Fibroblast of lung (primary cell): ENCODE results near the gene RIMKLA. TPM values are rescaled to one million over a fixed set of nuclear protein-coding genes. Genes with fewer than 3 reads are reported as not detected.

Source experiments
- DNase-seq, 2 donors: peaks; one replicate each; pipeline versions ENCODE4 v3.0.0 to v3.0.0-alpha.2; 2010; ENCODE audit warnings: low read depth in 2 of 2
- H2AFZ ChIP-seq: 2 replicates; pipeline ENCODE4 v1.5.1; 2012; ENCODE audit warnings: low read length, control low read depth, inconsistent platforms
- H3K27ac ChIP-seq: 2 replicates; pipeline ENCODE4 v1.5.1; 2011; ENCODE audit warnings: low read length, control low read depth; ENCODE audit not compliant: insufficient read depth
- H3K27me3 ChIP-seq: 2 replicates; pipeline ENCODE4 v1.5.1; 2011; ENCODE audit warnings: mild to moderate bottlenecking, low read length; ENCODE audit not compliant: control insufficient read depth, insufficient read depth
- H3K36me3 ChIP-seq: 2 replicates; pipeline ENCODE4 v1.5.1; 2011; ENCODE audit warnings: low read length; ENCODE audit not compliant: control insufficient read depth, insufficient read depth
- H3K4me1 ChIP-seq: 2 replicates; pipeline ENCODE4 v1.5.1; 2011; ENCODE audit warnings: low read length; ENCODE audit not compliant: control insufficient read depth, insufficient read depth; ENCODE audit errors: extremely low read depth
- H3K4me2 ChIP-seq: 2 replicates; pipeline ENCODE4 v1.5.1; 2011; ENCODE audit warnings: low read length, control low read depth; ENCODE audit not compliant: insufficient read depth; ENCODE audit errors: extremely low read depth
- H3K4me3 ChIP-seq, 4 experiments: fragments of 200-600 bp in 1 of 4; sonication (generic) in 1 of 4; replicated peaks in 1 of 4; 2 replicates each; pipeline ENCODE4 v1.5.1; 2011 to 2016; ENCODE audit warnings: low read length in 4 of 4, low read depth in 3 of 4, mild to moderate bottlenecking in 3 of 4, control low read depth in 2 of 4, inconsistent platforms in 1 of 4, mixed read lengths in 1 of 4; ENCODE audit not compliant: insufficient read depth in 1 of 4; ENCODE audit errors: control extremely low read depth in 1 of 4
- H3K79me2 ChIP-seq: 2 replicates; pipeline ENCODE4 v1.5.1; 2012; ENCODE audit warnings: mild to moderate bottlenecking, low read length, inconsistent platforms; ENCODE audit not compliant: control insufficient read depth, insufficient read depth
- H3K9ac ChIP-seq: 2 replicates; pipeline ENCODE4 v1.5.1; 2011; ENCODE audit warnings: mild to moderate bottlenecking, low read length, control low read depth; ENCODE audit not compliant: insufficient read depth
- H3K9me3 ChIP-seq: 2 replicates; pipeline ENCODE4 v1.5.1; 2012; ENCODE audit warnings: low read depth, low read length; ENCODE audit not compliant: control insufficient read depth, insufficient read depth
- H4K20me1 ChIP-seq: 2 replicates; pipeline ENCODE4 v1.5.1; 2011; ENCODE audit warnings: low read length; ENCODE audit not compliant: control insufficient read depth, insufficient read depth; ENCODE audit errors: extremely low read depth
- CTCF ChIP-seq, 2 donors: IDR thresholded peaks in 1 of 2; conservative IDR thresholded peaks in 1 of 2; 1 replicate in 1 of 2; 2 replicates in 1 of 2; pipeline ENCODE4 v1.5.1; 2011 to 2012; ENCODE audit warnings: low read length in 2 of 2, control low read depth in 1 of 2, inconsistent platforms in 1 of 2, low read depth in 1 of 2, mild to moderate bottlenecking in 1 of 2
- EZH2 ChIP-seq: IDR thresholded peaks from 2 replicates; pipeline ENCODE4 v1.5.1; 2012; ENCODE audit warnings: low read length, control low read depth, mild to moderate bottlenecking; ENCODE audit errors: missing control alignments
- polyA plus RNA-seq, 2 donors: library from polyadenylated mRNA; depleted of rRNA in 1 of 2; stranded (reverse) in 1 of 2; unstranded in 1 of 2; fragments of >200 nt; gene quantifications; 2 replicates each; pipeline ENCODE4 v1.2.1, GENCODE V29; 2011 to 2012; ENCODE audit warnings: missing spikeins in 1 of 2
- total RNA-seq: library from RNA; depleted of rRNA; stranded (reverse); fragments of >200 nt; gene quantifications from 2 replicates; pipeline ENCODE4 v1.2.1, GENCODE V29; 2014

The RIMKLA gene
- total and polyA plus RNA-seq, 2 donors (not counting 1 experiment from before 2014, with no cell fraction given) = under 0.01 TPM; not detected in 1

DNA sequence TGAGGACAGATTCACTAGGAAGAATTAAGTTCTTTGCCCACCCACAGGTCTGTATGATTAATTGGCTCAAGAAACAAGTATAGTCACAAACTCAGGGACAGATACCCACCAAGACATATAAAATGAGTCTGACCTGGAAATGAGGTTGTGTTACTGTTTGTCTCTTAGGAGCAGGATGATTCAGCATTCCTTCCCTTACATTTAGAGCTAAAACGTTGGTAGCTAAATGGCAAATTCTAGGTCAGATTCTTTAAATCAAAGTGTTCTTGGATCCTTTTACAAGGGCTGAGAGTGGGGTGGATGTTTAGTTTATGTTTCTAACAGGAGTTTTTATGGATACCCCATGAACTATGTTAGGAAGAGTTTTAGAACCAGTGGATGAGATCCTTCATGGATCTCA, 4.7 kb downstream of the RIMKLA start:
- no peaks in the 10 kb centered on the region for H3K4me1 ChIP-seq
- TF ChIP-seq EZH2 (no peak), CTCF (conservative IDR thresholded peaks at IDR 0.05 in 1 of 2, IDR thresholded peaks at IDR 0.05 in 1 of 2; ENCODE audit: low read depth in 1 of 2, low read length in 2 of 2) (no peak)
- no peak overlapping the region for H2AFZ ChIP-seq
- no peak overlapping the region for H3K4me2 ChIP-seq
- no peaks in the 10 kb centered on the region for H3K9me3 ChIP-seq
- H3K9ac ChIP-seq = no peak overlapping the region
- no peaks in the 10 kb centered on the region for H3K79me2 ChIP-seq
- H3K27me3 ChIP-seq = peaks cover 11% of the 10 kb centered on the region
- no peaks in the 10 kb centered on the region for H4K20me1 ChIP-seq
- DNase-seq = peak; percentile 2 to 12
- no peak overlapping the region for H3K27ac ChIP-seq
- no peaks in the 10 kb centered on the region for H3K36me3 ChIP-seq
- H3K4me3 ChIP-seq = no peak overlapping the region

DNA sequence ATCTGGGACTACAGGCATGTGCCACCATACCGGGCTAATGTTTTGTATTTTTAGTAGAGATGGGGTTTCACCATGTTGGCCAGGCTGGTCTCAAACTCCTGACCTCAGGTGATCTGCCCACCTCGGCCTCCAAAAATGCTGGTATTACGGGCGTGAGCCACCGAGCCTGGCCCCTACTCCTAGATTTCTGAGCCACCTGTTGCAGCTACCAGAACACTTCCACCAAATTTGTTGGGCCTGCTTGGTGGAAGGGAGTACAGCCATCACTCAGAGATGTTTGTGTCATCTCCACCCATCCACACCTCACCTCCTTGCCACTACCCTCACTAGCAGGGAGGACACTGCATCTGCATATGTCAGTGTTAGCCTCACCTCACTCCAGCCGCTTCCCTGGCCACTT, 5.5 kb downstream of the RIMKLA start:
- no peak for DNase-seq
- Histone ChIP-seq H3K36me3 (no peaks in the 10 kb centered on the region), H3K4me3 (no peak overlapping the region), H3K4me1 (no peaks in the 10 kb centered on the region), H3K9me3 (no peaks in the 10 kb centered on the region), H2AFZ (no peak overlapping the region), H4K20me1 (no peaks in the 10 kb centered on the region), H3K79me2 (no peaks in the 10 kb centered on the region), H3K4me2 (no peak overlapping the region), H3K9ac (no peak overlapping the region), H3K27ac (no peak overlapping the region), H3K27me3 (peaks cover 7% of the 10 kb centered on the region)
- TF ChIP-seq CTCF (conservative IDR thresholded peaks at IDR 0.05 in 1 of 2, IDR thresholded peaks at IDR 0.05 in 1 of 2; ENCODE audit: low read depth in 1 of 2, low read length in 2 of 2) (no peak), EZH2 (no peak)

DNA sequence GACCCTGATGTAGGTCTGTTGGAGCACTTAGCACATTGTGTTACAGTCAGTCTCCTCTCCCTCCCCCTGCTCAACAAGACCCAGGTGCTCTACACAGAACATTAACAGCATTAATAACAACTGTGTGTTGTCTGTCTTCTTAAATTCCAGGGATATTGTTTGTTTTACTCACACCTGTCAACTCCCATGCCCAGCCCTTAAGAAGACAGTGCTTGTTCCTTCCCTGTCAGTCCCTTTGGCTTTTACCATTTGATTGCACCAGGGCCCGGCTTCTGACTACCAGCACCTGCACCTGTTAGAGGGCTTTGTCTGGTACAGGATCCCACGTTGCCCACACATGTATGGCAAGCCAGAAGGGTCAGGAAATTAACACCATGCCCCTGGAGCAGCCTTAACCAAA, 11.7 kb downstream of the RIMKLA start:
- no peak for TF ChIP-seq CTCF (conservative IDR thresholded peaks at IDR 0.05 in 1 of 2, IDR thresholded peaks at IDR 0.05 in 1 of 2; ENCODE audit: low read depth in 1 of 2, low read length in 2 of 2)
- no peak for TF ChIP-seq EZH2
- DNase-seq = no peak
- Histone ChIP-seq H4K20me1 (no peaks in the 10 kb centered on the region), H2AFZ (no peak overlapping the region), H3K27ac (no peak overlapping the region), H3K27me3 (no peaks in the 10 kb centered on the region), H3K36me3 (no peaks in the 10 kb centered on the region), H3K4me2 (no peak overlapping the region), H3K79me2 (no peaks in the 10 kb centered on the region), H3K9ac (no peak overlapping the region), H3K4me1 (no peaks in the 10 kb centered on the region), H3K9me3 (no peaks in the 10 kb centered on the region), H3K4me3 (no peak overlapping the region)
